Fibroblast of peridontal ligament (primary cell): ENCODE results near the gene DOCK9.

Source experiments
- DNase-seq: peaks from one replicate; pipeline ENCODE4 v3.0.0-alpha.2; 2010; ENCODE audit errors: extremely low read depth

The DOCK9 gene

DNA sequence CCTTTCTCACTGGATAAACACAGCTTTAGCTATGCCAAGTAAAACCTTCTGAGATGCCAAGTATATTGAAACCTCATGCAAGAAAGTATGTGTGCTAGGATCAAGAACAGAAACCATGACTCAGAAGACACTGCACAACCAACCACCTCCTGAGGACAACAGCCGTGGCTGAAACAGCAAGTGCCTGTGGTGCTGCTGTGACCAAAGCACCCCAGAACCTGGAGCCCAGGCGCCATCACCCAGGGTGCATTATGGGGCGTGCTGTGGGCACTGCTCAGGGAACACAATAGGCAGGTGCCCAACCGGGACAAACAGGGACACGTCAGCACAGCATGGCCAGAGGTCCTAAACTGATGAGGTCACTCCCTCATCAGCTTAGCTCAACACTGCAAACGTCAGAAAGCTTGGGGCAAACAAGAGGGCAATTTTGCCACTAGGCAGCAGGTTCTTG is 124.1 kb downstream of the DOCK9 start:
- DNase-seq, result peak; percentile 86

GRCh38 chr13:98851276-98851675 is 126.6 kb downstream of the DOCK9 start:
- DNase-seq, result no peak

- peak; percentile 42 for DNase-seq
These were observed 129.1 kb downstream of the DOCK9 start for GRCh38 chr13:98848746-98849145.

- DNase-seq, result no peak
These were observed 130.1 kb downstream of the DOCK9 start for GRCh38 chr13:98847780-98848179.

DNA sequence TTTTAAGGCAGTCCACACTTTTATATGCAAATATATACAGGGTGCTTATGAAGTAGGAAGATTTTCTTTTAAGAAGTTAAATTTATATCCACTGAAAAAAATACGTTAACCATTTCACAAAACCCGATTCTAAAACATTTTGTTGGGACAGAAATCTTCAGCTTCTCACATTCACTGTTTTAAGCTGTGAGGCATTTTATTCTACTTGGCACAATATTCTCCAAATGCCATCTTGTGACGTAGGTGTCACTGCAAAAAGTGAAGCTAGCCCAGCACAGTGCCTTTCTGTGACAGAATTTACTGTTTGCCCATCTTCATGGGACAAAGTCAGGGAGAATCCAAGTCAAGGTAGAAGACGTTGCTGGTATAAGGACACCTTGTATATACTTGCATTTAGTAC is 130.9 kb downstream of the DOCK9 start:
- DNase-seq, result no peak

DNA sequence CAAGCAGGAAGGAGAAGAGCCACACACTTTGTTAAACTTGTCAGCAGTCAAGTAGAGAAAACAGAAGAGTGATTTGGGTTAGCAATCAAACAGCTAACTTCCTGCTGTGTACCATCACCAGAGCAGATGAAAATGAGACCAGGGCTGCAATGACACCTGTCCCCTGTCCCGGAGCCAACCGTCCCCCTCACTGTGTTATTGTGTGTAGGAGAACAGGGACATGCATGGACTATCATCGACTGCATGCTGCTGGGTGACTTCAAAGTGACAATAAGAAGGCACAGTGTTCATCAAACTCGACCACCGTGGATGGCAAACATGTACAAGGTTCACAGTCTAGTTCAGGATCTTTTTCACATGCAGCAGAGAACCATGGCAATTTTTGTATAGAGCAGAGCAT is 131.3 kb downstream of the DOCK9 start:
- DNase-seq, result no peak

DNA sequence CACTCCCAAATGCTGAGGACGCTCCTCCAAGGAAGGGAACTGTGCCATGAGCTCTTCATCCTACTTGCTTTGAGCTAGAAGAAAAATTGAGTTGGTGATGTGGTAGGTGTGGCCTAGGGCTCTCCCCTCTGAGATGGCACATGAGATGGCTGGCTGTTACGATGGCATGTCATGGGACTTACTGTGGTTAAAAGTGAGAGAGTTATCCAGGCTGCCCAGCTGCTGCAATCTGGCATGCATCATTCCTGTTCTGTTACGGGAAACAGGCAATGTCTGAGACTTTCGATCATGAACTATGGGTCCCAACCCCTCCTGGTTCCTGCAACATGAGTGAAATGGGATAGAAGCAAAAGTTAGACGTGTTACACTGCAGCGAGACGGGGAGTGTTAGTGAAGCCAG is 132.1 kb downstream of the DOCK9 start:
- DNase-seq, result no peak

- no peak for DNase-seq
These were observed 133.8 kb downstream of the DOCK9 start for GRCh38 chr13:98844021-98844420.

- DNase-seq, result no peak
These were observed 134.4 kb downstream of the DOCK9 start for GRCh38 chr13:98843482-98843877.

DNA sequence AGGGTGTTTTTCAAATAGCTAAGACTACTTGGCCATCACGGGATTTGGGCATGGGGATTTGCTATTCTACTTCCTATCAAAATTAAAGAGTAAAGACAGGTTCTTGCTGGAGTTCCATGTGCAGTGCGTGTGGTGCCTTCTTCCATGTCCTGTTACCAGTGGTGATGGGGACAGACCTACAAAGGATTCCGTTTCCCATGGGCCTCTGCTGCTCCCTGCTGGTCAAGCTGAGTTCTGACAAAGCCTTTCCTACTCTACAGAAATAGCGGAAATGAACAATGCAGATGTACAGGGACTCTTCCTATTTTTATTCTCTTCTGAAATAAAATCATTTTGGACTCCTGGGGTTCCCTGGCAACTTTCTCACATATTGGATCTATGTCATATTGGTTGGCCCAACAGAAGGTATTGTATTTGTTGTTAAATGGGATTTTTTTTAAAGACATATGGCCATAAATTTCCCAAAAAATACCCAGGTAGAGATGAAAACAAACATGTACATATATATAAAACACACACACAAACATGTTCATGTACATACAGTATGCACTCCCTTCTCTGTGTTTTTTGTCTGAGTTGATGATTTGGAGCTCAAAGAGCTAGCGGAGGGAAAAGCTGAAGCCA is 134.9 kb downstream of the DOCK9 start:
- peak; percentile 83 for DNase-seq

- no peak for DNase-seq
These were observed 135.8 kb downstream of the DOCK9 start for GRCh38 chr13:98842070-98842469.

DNA sequence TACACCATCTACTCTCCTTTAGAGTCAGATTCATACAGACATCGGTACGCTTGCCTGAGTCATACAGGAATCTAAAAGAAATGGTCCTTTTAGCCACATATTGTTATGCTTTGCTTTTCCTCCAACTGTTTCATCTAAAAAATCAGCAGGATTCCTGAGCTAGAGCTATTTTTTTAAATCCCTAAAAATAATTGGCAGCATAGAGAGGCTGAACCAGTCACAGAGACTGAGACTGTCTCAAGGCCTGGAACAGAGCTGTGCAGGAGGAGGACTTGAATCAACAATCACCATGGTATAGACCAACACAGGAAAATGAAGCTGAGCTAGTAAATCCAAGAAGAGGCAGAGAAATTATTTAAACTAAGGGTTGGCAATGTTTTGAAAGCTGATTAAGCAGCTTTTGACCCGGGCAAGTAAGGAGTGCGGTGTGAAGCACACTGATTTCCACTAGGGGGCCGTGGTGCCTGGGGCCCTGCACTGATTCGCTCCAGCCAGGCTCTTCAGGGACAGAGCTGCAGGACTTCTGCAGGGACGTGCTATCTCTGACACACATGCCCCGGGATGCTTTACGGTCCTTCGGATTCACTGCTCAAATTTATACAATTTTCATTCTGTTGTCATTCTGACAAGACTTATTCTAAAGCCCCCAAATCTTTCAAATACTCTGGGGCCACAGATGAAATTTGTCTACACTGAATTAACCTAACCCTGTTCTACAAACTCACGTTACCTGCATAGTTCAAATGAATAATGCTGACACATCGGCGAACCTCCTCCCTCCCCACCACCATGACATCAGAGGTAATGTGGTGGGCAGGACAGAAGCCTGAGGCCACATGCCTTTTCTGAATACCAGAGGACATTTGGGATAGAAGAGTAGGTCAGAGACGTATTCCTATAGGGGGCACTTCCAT is 137.8 kb downstream of the DOCK9 start:
- DNase-seq, result peak; percentile 46

DNA sequence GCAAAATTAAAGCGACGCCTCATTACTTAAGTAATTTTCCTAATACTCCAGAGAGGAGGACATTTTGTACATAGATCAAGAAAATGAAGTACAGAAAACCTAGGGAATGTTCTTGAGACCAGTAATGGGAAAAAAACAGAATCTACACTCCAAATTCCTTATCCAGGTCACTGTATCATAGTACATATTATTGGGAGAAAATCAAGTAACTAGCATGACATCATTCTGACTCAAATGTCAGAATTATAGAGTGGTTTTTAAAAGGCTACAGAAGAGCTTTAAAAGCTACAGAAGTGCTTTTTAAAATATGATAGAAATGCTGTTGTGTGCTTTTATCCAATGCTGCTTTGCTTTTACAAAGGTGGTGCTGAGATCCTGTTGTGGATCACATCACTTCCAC is 139.1 kb downstream of the DOCK9 start:
- DNase-seq, result peak; percentile 40

DNA sequence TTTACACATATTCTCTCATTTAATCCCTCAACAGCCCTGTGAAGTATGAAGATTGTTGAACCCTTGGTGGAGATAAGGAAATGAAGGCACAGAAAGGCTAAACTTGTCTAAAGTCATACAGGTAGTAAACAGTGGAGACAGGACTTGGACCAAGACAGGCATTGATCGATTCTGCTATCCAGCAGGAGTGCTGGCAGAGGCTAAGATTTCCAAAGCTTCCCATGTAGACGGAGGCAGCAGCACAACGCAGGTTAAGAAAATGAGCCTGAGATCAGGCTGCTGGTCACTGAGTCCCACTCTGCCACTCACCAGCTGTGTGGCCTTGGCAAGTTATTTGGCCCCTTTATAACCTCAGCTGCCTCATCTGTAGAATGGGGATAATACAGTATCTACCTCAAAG is 140.0 kb downstream of the DOCK9 start:
- no peak for DNase-seq

DNA sequence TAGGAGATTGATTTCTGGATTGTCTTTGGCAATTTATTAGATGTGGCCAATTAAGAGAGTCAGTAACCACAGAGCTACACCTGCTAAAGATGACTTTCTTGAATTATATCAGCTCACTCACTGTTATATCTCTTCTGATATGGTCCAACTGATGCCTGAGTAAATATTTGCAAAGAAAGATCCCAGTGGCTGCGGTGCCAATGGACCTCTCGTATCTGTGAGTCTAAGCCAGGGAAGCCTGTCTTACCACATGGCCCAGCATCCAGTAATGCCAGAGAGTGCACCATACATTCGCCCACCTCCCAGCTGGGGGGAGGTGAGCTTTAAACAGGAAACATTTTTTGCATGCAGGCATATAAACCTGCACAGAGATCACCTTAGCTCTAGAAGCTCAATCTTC is 142.7 kb downstream of the DOCK9 start:
- no peak for DNase-seq

GRCh38 chr13:98834254-98834960 is 143.5 kb downstream of the DOCK9 start:
- no peak for DNase-seq

GRCh38 chr13:98831236-98831635 is 146.6 kb downstream of the DOCK9 start:
- DNase-seq, result no peak

DNA sequence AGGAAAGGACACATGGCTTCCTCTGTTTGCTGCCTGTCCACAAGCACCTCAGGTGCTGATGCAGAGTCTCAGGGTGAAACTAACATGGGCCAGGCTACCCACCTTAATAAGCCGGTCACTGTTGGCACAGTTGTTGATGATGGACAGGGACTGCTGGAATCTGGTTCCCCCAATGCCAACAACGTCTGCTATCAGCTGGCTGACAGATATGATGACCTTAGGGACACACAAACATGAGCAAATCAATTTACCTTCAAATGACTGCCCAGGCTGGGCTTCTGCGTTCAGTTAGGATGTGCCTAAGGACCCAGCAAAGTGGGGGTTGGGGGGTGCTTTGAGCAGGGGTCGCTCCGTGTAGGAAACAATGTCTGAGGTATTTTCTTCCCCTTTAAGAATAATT is 148.3 kb downstream of the DOCK9 start:
- no peak for DNase-seq

GRCh38 chr13:98828614-98829013 is 149.2 kb downstream of the DOCK9 start:
- no peak for DNase-seq

GRCh38 chr13:98827449-98827848 is 150.4 kb downstream of the DOCK9 start:
- DNase-seq, result no peak

GRCh38 chr13:98826146-98826545 is 151.7 kb downstream of the DOCK9 start:
- no peak for DNase-seq

DNA sequence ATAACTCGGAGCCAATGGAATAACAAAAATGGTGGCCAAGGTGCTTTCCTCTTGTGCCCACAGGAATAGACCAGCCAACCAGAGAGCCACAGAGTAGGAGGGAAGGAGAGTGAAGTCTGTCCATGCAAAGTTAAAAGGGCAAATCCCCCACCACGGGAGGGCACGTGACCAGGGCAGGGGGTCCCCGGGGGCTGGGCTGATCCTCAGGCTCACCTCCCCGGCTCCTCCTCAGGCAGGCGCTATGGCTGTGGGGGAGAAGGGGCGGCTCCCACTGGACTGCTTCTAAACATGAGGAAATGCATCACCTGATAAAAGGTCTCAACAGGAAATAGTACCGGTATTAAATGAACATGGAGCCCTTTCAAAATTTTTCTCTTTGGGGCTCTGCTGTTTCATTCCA is 152.2 kb downstream of the DOCK9 start:
- no peak for DNase-seq
